Mononuclear cell (primary cell): ENCODE results near the gene CTNND2. TPM values are rescaled to one million over a fixed set of nuclear protein-coding genes. Genes with fewer than 3 reads are reported as not detected.

Experiments used
- H3K27me3 ChIP-seq: 2 replicates; pipeline ENCODE4 v1.6.0; 2011; ENCODE audit warnings: low read length, control low read depth; ENCODE audit not compliant: insufficient read depth
- H3K4me1 ChIP-seq: 2 replicates; pipeline ENCODE4 v1.5.1; 2011; ENCODE audit warnings: mild to moderate bottlenecking, low read length, control low read depth; ENCODE audit not compliant: insufficient read depth
- H3K4me3 ChIP-seq: 2 replicates; pipeline ENCODE4 v1.5.1; 2011; ENCODE audit warnings: mild to moderate bottlenecking, low read length, moderate library complexity
- H3K9me3 ChIP-seq: 2 replicates; pipeline ENCODE4 v1.5.1; 2011; ENCODE audit warnings: low read depth, mild to moderate bottlenecking, control low read depth, low read length
- total RNA-seq: library from RNA; depleted of rRNA; stranded (reverse); fragments of >200 nt; gene quantifications from one replicate; pipeline ENCODE4 v1.2.3, GENCODE V29; 2012

The CTNND2 gene
- total RNA-seq, 1 donor: not detected

GRCh38 chr5:11304641-11305040 lies 599.6 kb downstream of the CTNND2 start:
- Histone ChIP-seq H3K4me1 (peaks cover 33% of the 10 kb centered on the region), H3K27me3 (no peaks in the 10 kb centered on the region), H3K4me3 (no peak overlapping the region), H3K9me3 (no peaks in the 10 kb centered on the region)

DNA sequence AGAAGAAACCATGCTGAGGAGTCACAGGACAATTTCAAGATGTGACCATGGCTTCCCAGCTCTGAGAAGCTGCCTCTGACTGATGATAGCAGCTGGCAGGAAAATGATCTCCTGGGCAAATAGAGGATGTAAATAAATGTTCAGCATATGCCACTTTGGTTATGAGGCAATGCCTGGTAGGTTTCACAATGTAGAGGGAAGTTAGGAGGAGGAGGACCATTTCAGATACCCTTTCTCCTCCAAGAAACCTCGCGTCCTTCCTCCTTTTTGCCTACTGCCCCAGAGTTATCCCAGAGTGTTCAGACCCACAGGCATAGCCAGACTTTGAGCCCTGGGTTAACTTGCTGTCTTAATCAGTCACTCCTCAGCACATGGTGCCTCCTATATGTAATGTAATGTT lies 601.6 kb downstream of the CTNND2 start:
- Histone ChIP-seq H3K27me3 (no peaks in the 10 kb centered on the region), H3K4me3 (no peak overlapping the region), H3K4me1 (peaks cover 33% of the 10 kb centered on the region), H3K9me3 (no peaks in the 10 kb centered on the region)

DNA sequence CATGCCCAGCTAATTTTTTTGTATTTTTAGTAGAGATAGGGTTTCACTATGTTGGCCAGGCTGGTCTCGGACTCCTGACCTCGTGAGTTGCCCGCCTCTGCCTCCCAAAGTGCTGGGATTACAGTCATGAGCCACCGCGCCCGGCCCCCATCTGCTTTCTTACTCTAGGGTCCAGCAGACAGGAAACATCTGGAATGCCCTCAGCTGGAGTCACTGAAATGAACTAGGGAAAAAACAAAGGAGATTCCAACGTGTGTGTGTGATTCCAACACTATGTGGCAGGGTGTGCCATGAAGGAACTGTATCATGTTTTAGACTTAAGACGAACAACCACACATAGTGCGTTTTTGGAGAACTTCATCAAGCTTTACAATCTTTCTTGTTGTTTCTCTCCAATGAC lies 603.1 kb downstream of the CTNND2 start:
- Histone ChIP-seq H3K27me3 (no peaks in the 10 kb centered on the region), H3K9me3 (no peaks in the 10 kb centered on the region), H3K4me3 (no peak overlapping the region), H3K4me1 (peaks cover 33% of the 10 kb centered on the region)

DNA sequence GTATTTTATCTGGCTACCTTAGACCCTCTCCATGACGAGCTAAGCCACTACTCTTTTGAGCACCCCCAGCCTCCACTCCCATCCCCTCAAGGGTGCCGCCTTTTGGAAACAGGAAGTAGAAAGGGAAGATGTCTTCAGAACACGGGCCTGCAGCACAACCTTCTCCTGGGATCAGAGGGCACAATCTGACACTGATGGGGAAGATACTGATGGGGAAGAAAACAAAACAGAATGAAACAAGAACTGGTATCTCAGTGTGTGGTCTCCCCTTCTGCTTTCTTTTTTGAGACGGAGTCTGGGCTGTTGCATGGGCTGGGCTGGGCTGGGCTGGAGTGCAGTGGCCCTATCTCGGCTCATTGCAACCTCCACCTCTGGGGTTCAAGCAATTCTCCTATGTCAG lies 603.5 kb downstream of the CTNND2 start:
- no peaks in the 10 kb centered on the region for H3K9me3 ChIP-seq
- H3K4me3 ChIP-seq: no peak overlapping the region
- no peaks in the 10 kb centered on the region for H3K27me3 ChIP-seq
- peaks cover 33% of the 10 kb centered on the region for H3K4me1 ChIP-seq

- Histone ChIP-seq H3K9me3 (no peaks in the 10 kb centered on the region), H3K4me1 (peaks cover 33% of the 10 kb centered on the region), H3K4me3 (no peak overlapping the region), H3K27me3 (no peaks in the 10 kb centered on the region)
Measured at GRCh38 chr5:11298877-11299276, 605.4 kb downstream of the CTNND2 start.

- no peaks in the 10 kb centered on the region for H3K27me3 ChIP-seq
- H3K4me3 ChIP-seq: no peak overlapping the region
- no peaks in the 10 kb centered on the region for H3K4me1 ChIP-seq
Measured at GRCh38 chr5:11293523-11293922, 610.7 kb downstream of the CTNND2 start.

GRCh38 chr5:11292648-11293356 lies 611.4 kb downstream of the CTNND2 start:
- H3K4me1 ChIP-seq: no peaks in the 10 kb centered on the region
- no peaks in the 10 kb centered on the region for H3K27me3 ChIP-seq
- no peak overlapping the region for H3K4me3 ChIP-seq
- H3K9me3 ChIP-seq: no peaks in the 10 kb centered on the region

More at GRCh38 chr5:11293523-11293922, 610.7 kb downstream of the CTNND2 start:
- no peaks in the 10 kb centered on the region for H3K9me3 ChIP-seq

GRCh38 chr5:11289733-11290132 lies 614.5 kb downstream of the CTNND2 start:
- no peak overlapping the region for H3K4me3 ChIP-seq
- H3K4me1 ChIP-seq: no peaks in the 10 kb centered on the region
- no peaks in the 10 kb centered on the region for H3K9me3 ChIP-seq
- no peaks in the 10 kb centered on the region for H3K27me3 ChIP-seq

- no peak overlapping the region for H3K4me3 ChIP-seq
- H3K9me3 ChIP-seq: no peaks in the 10 kb centered on the region
- H3K4me1 ChIP-seq: no peaks in the 10 kb centered on the region
- H3K27me3 ChIP-seq: no peaks in the 10 kb centered on the region
Measured at GRCh38 chr5:11289208-11289607, 615.0 kb downstream of the CTNND2 start.

DNA sequence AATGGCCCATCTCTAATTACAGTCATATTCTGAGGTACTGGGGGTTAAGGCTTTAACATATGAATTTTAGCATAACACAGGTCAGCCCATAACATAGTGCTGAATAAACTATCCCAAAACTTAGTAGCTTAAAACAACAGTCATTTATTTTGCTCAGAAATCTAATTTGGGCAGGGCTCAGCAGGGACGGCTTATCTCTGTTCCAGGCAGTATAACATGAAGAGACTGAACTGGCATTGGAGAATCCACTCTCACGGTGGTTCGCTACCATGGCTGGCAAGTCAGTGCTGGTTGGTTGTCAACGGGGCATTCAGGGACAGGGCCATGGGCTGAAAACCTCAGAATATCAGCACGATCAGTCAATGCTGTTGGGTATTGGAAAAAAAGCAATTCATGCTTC lies 622.4 kb downstream of the CTNND2 start:
- Histone ChIP-seq H3K4me3 (no peak overlapping the region), H3K4me1 (no peaks in the 10 kb centered on the region), H3K9me3 (no peaks in the 10 kb centered on the region), H3K27me3 (no peaks in the 10 kb centered on the region)

DNA sequence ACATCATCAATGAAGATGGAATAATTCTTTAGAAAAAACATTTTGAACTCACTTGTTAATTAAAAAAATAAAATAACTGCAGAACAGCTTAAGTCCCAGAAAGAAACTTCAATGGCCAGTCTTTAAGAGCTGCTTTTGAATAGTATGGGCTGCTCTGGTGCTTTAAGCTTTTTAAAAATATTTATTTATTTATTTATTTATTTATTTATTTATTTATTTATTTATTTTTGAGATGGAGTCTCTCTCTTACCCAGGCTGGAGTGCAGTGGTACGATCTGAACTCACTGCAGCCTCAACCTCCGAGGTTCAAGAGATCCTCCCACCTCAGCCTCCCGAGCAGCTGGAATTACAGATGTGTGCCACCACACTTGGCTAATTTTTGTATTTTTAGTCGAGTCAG lies 626.9 kb downstream of the CTNND2 start:
- Histone ChIP-seq H3K27me3 (no peaks in the 10 kb centered on the region), H3K4me1 (no peaks in the 10 kb centered on the region)

DNA sequence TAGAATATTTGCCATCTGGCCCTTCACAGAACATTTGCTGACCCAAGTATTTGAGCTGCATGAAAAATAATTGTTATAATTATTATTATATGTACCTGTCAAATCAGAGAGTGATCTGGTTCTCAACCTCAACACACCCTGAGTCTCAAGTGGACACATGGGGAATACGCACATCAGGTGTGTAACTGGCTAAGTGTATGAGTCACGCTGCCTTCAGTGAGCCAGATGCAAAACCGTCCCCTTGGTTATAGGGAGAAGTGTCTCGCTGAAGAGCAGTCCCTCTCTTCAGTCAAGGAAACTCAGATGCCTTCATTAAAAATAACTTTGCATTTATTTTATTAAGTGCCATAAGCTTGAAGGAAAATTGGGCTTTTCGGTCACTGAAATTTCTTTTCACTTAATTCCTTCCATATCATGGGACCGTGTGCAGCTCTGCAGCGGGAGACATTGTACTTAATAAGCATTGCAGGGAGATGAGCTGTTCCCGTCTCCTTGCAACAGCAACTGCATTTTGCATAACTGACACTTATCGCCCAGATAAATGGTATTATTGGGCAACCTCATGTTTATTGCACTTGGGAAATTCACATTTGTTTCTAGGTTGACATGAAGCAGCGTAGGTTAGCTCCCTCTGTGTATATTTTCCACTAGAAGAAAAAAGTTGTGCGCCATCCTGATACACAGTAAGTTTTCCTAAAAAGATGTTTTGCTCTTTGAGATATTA lies 630.9 kb downstream of the CTNND2 start:
- Histone ChIP-seq H3K27me3 (no peaks in the 10 kb centered on the region), H3K4me3 (no peak overlapping the region), H3K4me1 (no peaks in the 10 kb centered on the region), H3K9me3 (no peaks in the 10 kb centered on the region)

More for the DNA sequence above, 626.9 kb downstream of the CTNND2 start:
- Histone ChIP-seq H3K4me3 (no peak overlapping the region), H3K9me3 (no peaks in the 10 kb centered on the region)

GRCh38 chr5:11269515-11269914 lies 634.7 kb downstream of the CTNND2 start:
- Histone ChIP-seq H3K4me1 (no peaks in the 10 kb centered on the region), H3K4me3 (no peak overlapping the region), H3K27me3 (no peaks in the 10 kb centered on the region), H3K9me3 (no peaks in the 10 kb centered on the region)

DNA sequence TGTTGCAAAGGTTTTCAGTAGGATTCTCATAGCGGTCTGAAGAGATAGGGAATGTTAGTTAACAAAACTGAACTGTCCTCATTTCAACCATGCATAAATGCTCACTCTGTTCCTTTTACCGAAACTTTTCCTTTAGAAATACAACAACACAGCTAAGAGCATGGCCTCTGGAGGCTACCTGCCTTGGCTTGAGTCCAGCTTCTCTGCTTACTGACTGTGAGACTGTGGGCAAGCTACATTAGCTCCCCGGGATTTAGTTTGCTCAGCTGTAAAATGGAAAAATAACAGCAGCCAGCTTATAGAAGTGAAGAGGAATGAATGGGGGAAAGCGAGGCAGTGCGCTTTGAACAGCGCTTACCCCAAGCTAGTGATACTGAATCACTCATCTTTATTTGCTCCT lies 635.4 kb downstream of the CTNND2 start:
- Histone ChIP-seq H3K4me1 (no peaks in the 10 kb centered on the region), H3K27me3 (no peaks in the 10 kb centered on the region)

GRCh38 chr5:11266331-11266730 lies 637.9 kb downstream of the CTNND2 start:
- Histone ChIP-seq H3K27me3 (no peaks in the 10 kb centered on the region), H3K9me3 (no peaks in the 10 kb centered on the region), H3K4me3 (no peak overlapping the region)

More for the DNA sequence above, 635.4 kb downstream of the CTNND2 start:
- no peak overlapping the region for H3K4me3 ChIP-seq
- no peaks in the 10 kb centered on the region for H3K9me3 ChIP-seq

GRCh38 chr5:11261241-11261640 lies 643.0 kb downstream of the CTNND2 start:
- H3K4me1 ChIP-seq: no peaks in the 10 kb centered on the region
- no peak overlapping the region for H3K4me3 ChIP-seq
- H3K9me3 ChIP-seq: no peaks in the 10 kb centered on the region
- H3K27me3 ChIP-seq: no peaks in the 10 kb centered on the region

More at GRCh38 chr5:11266331-11266730, 637.9 kb downstream of the CTNND2 start:
- H3K4me1 ChIP-seq: no peaks in the 10 kb centered on the region
